NCI-H345 (cell line): ENCODE results near the gene ST6GAL1.
"Not testable (repeated sequence)": the region's sequence is repeated elsewhere in the genome, so short reads cannot be mapped to it uniquely, and the experiment has no call there.

Experiments
- DNase-seq: peaks from one replicate; lab custom pipeline; 2025; lab: John Stamatoyannopoulos, UW

The ST6GAL1 gene

GRCh38 chr3:187046033-187046432 is 115.7 kb downstream of the ST6GAL1 start:
- no peak for DNase-seq

DNA sequence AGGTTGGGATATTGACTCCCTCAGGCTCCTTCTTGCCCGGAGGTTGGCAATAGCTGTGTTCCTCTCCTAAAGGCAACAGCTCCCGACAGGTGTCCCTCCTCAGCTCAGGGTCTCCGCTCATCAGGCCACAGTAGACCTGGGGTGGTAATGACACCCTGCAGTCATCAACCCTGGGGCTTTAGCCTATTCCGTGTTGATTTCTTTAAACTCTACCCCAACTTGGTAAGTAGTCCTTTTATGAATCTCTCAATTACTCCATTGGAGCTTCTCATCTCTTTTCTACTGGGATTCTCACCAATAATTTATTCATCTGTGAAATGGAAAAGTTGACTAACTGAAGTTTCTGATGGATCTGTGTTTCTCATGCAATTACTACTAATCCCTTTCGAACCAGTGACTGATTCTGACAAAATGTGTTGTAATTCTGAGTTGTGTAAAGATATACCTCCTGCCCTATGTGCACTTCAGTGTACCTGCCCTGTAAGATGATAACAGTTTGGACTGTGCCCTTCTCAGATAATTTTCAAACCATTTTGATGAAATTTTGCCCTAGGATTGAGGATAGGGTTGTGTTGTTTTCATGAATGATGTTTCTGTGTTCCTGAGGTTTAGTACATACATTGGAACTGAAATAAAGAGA is 119.3 kb downstream of the ST6GAL1 start:
- no peak for DNase-seq

DNA sequence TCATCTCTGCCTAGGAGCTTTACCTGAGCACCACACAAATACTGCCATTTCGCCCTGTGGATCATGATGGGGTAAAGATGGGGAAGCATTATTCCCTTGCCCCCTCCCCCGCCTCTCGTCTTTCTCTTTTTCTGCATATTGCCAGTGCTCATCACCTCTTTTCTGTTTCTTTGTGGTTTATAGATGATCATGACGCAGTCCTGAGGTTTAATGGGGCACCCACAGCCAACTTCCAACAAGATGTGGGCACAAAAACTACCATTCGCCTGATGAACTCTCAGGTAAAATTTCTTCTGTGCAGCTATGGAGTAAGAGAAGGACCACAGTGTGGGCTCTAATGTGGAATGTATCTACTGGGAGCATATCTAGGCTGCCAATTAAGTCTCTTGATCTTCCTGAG is 120.7 kb downstream of the ST6GAL1 start:
- DNase-seq, result no peak

- DNase-seq, result no peak
Measured at GRCh38 chr3:187051724-187052366, 121.5 kb downstream of the ST6GAL1 start.

DNA sequence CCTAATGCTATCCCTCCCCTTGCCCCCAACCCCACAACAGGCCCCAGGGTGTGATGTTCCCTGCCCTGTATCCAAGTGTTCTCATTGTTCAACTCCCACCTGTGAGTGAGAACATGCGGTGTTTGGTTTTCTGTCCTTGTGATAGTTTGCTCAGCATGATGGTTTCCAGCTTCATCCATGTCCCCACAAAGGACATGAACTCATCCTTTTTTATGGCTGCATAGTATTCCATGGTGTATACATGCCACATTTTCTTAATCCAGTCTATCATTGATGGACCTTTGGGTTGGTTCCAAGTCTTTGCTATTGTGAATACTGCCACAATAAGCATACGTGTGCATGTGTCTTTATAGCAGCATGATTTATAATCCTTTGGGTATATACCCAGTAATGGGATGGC is 122.1 kb downstream of the ST6GAL1 start:
- DNase-seq, result not testable (repeated sequence)

- not testable (repeated sequence) for DNase-seq
Measured at GRCh38 chr3:187054433-187054832, 124.1 kb downstream of the ST6GAL1 start.

DNA sequence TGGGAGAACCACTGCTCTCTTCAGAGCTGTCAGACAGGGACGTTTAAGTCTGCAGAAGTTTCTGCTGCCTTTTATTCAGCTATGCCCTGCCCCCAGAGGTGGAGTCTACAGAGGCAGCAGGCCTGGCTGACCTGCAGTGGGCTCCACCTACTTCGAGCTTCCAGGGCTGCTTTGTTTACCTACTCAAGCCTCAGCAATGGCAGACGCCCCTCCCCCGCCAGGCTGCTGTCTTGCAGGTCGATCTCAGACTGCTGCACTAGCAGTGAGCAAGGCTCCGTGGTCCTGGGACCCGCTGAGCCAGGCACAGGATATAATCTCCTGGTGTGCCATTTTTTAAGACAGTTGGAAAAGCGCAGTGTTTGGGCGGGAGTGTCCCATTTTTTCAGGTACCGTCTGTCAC is 127.5 kb downstream of the ST6GAL1 start:
- DNase-seq, result not testable (repeated sequence)

DNA sequence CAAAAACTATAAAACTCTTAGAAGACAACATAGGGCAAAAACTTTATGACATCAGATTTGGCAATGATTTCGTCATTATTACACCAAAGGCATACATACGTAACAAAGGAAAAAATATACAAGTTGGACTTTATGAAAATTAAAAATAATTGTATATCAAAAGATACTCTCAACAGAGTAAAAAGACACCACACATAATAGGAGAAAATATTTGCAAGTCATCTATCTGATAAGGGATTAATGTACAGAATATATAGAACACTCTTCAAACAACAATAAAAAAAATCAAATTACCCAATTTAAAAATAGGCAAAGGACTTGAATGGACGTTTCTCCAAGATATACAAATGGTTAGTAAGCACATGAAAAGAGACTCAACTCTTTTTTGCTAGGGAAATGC is 131.4 kb downstream of the ST6GAL1 start:
- no peak for DNase-seq

GRCh38 chr3:187062526-187063177 is 132.3 kb downstream of the ST6GAL1 start:
- DNase-seq, result no peak

- no peak for DNase-seq
Measured at GRCh38 chr3:187063286-187064121, 133.2 kb downstream of the ST6GAL1 start.

DNA sequence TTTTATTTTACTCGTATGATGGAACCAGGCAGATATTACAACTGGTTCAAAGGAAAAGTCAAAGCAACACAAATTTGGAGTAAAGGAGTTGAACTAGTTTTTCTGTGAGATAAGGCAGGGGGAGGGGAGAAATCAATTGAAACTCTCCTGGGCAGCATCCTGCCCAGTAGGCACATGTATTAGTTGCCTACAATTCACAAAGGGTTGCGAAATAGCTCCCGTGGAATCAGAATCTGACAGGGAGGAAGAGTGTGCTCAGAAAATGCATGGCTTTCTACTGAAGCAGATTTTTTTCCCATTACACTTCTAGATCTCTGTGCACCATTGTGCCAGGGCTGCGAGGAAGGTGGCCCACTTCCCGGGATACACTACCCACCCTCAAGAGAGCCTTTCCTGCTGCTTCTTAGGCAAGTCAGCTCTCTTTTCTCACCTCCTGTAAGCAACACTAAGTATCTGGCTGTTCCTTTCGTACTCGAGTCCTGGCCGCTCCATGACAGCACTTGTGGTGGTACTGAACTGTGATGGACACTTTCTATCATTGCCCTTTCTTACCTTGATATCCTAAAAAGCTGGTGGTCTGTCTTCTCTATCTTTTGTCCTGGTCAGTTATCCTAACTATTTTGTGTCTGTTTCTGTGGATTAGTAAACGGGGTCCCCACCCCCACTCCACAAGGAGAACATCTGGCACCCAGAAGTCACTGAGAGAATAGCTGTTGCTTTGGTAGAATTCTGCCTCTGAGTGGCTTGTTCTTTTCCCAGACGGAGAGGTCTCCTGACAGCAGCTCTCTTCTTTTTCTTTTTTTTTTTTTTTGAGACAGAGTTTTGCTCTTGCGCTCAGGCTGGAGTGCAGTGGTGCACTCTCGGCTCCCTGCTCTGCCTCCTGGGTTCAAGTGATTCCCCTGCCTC is 134.1 kb downstream of the ST6GAL1 start:
- no peak for DNase-seq

DNA sequence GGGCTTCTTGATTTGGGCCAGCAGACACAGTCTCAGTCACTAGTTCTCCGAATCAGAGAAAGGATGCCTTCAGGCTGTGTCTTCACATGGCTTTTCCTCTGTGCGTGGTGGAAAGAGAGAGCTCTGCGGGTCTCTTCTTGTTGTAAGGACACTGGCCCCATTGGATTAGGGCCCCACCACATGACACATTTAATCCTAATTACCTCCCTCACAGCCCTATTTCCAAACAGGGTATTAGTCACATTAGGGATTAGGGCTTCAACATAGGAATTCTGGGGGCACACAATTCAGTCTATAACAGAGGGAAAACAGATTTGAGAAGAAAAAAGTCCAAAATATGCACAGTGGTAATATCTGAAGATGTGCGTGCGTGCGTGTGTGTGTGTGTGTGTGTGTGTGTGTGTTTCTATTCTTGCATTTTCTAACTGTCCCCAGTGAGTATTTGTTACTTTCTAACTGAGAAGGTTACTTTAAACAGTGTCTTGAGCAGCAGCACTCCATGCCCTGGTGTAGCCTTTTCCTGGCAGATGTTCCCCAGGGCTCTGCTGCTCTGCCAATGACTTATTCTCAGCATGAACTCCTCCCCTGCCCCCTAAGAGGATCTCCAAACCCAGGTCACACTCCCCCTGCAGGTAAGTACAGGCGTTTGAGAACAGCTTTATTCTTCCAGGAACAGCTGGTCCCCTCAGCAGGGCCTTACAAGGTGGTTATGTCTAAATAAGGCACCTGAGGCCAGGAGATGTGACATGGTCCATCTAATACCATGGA is 136.1 kb downstream of the ST6GAL1 start:
- DNase-seq, result no peak

DNA sequence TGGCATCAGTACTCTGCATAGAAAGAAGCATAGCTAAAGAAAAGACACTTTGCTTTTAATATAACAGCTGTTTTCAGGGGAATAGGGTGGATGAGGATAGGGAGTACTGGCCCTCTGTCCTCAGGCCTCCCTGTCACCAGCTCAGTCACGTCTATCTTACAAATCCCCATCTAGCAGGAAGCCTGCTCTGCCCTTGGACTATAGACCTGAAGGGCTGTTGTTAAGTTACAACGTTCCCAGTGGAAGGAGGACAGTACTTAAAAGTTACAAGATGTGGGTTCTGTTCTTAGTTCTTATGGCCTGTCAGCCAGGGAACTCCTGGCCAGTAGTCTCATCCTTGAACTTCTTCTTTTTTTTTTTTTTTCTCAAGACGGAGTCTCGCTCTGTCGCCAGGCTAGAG is 138.5 kb downstream of the ST6GAL1 start:
- DNase-seq, result no peak

- no peak for DNase-seq
Measured at GRCh38 chr3:187069857-187070516, 139.7 kb downstream of the ST6GAL1 start.

- DNase-seq, result no peak
Measured at GRCh38 chr3:187072102-187072501, 141.8 kb downstream of the ST6GAL1 start.

GRCh38 chr3:187072511-187072910 is 142.2 kb downstream of the ST6GAL1 start:
- DNase-seq, result no peak

DNA sequence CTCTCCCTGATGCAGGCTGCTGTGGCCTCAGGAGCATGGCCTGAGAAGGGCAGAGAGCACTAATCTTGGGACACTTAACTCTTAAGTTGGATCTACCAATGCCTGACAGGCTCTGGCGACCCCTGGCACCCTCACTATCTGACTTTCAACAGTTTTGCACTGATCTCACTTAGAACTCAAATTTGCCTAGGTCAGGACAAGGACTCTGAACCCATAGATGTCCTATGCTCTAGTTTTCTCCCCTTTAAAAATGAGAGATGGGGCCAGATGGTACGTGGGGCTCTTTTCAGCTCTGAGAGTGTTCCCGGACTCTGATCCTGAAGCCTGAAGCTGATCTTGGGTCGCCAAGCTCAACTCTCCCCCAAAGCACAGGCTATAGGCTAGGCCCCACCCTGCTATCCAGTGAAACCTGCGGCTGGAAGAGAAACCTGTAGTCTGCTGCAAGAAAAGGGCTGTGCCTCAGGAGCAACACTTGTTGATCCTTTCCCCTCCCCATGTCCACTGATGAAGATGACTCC is 143.3 kb downstream of the ST6GAL1 start:
- no peak for DNase-seq

- no peak for DNase-seq
Measured at GRCh38 chr3:187074846-187075245, 144.5 kb downstream of the ST6GAL1 start.

DNA sequence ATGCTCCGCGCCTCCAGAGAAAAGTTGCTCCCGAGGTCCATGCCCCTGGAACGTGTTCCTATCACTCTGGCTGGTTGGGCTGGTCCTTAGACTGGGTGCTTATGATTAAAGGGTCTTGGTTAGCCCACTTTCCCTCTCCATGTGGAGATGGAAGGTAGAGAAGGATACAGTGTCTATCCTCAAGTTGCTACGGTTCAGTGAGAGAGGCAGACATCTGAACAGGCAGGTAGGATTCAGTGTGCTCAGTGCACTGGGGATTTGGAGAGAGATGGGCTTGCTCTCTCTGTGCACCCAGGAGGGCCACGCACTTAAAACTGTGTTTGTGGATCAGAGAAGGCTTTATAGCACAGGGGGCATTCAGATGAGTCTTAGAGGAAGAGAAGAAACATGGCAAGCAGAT is 146.0 kb downstream of the ST6GAL1 start:
- DNase-seq, result no peak

DNA sequence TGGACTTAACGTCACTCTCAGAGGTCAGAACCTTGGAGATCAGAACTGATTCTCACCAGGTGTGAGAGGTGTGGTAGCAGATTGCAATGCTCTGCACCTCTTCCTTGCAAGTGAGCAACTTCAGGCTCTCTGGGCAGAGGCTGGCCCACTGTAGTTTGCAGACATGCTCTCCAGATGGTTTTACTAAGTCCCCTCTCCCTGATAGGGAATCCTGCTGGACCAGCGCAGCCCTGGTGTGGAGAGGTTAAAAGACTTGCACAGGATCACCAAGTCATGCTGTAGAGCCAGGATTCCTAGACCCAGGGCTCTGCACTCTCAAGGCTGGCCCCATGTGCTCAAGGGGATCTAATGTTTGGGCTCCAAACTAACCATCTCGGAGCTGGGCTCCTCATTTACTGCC is 146.8 kb downstream of the ST6GAL1 start:
- DNase-seq, result no peak
